NCI-H2227 (cell line): ENCODE data around the gene CTDP1.

Experiments
- DNase-seq: peaks from one replicate; lab custom pipeline; 2025; ENCODE audit not compliant: unreplicated experiment; lab: John Stamatoyannopoulos, UW

CTDP1 gene

DNA sequence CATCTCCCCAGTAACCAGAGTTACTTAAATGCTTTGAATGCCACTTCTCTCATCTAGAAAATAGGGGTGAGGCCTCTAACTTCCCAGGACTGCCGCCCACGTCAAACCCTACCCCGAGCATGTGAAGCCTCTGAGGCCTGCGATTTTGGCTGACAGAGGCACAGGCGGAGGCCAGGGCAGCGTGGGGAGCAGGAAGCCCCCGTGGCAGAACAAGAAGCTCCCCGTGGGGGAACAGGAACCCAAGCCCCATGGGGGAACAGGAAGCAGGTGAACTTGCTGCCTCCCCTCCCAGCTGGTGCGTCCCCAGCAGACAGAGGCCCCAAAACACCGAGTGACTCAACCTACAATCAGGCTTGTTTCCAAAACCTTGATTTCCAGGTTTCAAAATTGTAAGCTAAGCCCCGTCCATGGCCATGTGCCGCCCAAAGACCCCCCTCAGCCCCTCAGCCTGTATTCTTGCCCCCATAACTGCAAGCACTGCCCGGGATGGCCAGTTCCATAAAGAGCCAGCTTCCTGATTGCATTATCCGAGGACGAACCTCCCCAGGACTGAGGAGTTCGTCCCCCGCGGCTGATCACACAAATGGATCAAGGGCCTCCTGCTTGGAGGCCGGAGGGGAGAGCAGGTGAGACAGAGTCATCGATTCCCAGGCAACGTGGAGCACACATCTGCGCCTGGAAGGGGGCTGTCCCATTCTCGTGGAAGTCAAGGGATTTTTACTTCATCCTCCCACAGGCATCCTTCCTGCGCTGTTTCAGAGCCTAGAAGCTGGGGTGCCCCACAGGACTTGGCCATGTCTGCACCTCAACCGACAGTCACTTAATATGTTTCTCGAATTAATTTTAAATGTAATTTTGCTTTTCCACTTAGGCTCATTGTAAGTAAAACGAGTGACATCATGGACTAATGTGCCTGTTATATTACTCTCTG lies 36.3 kb upstream of the CTDP1 start:
- no peak for DNase-seq

DNA sequence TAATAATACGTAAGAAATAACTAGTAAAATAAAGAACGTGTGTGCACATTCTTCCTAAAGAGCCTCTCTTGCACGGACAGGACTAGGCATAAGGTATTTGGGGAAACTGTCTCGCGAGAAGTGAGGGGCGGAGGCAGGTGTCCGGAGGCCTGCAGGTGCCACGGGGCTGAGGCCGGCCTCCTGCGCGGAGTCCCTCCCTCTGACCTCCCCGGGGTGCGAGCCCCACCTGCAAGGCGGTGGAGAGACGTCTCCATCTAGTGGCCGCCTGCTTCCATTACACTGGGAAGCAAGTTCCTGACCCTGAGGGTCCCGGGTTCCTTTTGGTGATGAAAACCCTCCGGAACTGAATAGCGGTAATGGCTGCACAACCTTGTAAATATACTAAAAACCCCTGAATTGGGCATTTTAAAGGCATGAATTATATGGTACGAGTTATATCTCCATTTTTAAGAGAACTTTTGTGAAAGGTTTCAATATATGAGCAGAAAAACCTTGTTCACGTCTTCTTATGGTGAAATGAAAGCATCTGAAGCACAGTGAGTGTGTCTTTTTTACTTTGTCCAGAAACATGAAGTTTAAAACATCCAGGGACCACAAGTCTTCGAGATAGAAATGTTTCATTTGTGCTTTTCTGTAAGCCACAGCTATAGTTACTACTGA lies 35.5 kb upstream of the CTDP1 start:
- peak; percentile 61 for DNase-seq

DNA sequence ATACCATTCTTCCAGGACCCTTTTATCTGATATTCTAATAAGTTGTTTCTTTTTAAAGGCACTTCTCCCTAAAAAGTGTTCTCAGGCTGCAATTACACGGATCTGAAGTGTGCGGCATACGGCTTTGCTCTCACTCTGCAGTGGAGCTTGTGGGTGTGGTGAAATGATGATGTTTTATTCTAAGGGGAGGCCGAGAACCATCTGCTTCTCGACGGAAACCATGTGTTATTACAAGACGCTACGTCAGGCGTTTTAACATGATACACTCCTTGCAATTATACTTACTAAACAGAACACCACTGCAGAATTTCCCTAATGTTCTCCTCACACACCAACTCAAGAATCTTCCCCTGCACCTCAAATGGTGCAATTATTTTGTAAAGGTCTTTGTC lies 34.9 kb upstream of the CTDP1 start:
- no peak for DNase-seq

DNA sequence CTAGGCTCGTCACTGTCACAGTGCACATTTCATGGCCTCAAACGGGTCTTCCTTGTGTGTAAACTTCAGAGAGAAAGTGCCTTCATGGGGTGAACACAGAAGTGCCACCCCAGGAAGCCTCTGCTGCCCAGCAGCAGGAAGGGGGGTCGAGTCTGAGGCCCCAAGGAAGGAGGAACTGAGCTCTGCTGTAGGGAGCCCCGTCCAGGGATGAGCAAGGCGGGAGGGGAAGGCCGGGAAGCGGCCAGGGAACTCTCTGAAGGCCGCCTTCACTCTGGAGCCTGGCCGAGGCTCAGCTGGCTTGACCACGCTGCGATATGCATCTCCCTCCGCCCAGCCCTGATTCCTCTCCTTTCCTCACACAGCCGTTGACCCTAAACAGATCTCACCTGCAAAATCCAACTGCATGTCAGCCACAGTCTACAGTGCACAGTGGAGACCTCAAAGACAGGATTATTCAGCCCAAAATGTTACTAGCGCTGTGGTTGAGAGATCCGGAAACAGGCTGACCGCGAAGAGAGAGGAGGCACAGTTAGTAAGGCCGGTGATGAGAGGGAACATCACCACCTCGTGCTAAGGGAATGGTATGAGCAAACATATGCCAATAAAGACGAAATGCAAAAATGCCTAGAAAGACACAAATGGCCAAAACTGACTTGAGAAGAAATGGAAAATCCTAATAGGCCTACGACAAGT lies 34.2 kb upstream of the CTDP1 start:
- no peak for DNase-seq

DNA sequence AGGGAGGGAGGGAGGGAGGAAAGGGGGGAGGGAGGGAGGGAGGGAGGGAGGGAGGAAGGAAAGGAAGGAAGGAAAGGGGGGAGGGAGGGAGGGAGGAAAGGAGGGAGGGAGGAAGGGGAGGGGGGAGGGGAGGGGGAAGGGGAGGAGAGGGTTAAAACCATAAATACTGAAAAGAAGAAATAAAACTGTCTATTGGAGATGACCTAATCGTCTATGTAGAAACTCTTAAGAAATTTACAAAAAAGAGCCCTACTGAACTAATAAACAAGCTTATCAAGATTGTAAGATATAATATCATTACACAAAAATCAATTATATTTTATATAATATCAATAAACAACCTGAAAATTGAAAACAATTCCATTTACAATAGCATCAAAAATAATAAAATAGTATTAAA lies 32.3 kb upstream of the CTDP1 start:
- DNase-seq = no peak

DNA sequence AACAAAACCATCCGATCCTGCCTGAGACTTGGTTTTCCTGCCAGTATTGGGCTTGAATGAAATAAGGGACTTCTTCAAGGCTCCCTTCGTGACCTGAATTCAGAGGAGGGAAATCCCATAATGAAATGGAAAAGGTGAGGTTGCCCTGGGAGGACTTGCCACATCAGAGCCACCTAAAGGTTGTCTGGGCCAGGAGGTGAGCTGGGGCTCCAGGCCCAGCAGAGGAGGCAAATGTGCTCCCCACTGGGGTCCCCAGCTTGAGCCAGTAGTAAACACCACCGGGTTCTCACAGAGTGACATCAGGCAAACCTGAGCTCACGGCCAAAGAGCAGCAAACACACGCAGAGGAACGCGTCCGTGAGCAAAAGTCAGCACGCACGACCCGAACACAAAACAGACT lies 28.6 kb upstream of the CTDP1 start:
- DNase-seq = no peak

DNA sequence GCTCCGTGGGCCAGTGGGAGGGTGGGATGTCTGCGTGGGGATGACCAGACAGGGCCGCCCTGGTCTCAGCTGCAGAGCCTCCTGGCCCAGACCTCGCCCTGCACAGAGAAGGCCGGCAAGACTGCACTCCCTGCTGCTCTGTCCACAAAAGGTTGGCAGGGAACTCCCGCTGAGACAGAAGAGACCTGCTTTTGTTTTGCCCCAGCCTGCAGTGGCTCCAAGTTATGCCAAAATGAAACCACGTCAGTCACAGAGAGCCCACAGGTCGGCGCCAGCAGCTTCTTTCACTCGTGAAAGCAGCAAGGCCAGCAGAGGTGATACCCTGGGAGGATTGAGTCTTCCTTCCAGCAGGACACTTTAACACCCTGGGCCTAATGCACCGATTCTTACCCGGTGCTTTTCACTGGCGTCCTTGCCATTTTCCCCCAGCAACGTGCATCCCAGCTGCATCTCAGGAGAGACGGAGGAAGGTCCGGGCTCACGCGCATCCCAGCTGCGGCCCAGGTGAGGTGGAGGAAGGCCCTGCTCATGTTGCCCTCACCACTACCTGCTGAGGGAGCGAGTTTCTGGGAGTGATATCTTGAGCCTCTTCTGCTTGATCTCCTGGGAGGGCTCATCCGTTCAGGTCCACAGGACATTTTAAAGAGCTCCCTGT lies 22.1 kb upstream of the CTDP1 start:
- DNase-seq = no peak

DNA sequence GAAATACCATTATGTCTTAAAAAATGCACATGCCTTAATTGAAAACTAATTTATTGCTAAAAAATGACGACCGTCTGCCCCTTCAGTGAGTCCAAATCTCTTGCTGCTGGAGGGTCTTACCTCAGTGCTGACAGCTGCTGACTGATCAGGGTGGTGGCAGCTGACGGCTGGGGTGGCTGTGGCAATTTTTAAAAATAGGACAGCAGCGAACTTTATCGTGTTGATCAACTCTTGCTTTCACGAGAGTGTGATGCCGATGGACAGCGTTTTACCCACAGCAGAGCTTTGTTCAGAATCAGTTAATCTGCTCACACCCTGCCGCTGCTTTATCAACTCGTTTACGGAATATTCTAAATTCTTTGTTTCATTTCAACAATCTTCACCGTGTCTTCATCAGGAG lies 21.2 kb upstream of the CTDP1 start:
- DNase-seq = no peak

DNA sequence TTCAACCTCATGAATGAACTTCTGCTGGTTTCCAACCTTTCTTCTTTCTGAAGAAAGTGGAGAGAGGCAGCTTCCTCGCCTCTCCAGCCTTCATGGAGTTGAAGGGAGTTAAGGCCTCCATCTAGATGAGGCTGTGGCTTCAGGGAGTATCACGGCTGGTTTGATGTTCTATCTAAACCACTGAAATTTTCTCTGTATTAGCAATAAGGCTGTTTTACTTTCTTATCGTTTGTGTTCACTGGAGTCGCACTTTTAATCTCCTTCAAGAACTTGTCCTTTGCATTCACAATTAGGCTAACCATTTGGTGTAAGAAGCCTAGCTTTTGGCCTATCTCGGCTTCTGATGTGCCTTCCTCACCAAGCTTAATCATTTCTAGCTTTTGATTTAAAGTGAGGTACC lies 19.9 kb upstream of the CTDP1 start:
- DNase-seq = no peak

DNA sequence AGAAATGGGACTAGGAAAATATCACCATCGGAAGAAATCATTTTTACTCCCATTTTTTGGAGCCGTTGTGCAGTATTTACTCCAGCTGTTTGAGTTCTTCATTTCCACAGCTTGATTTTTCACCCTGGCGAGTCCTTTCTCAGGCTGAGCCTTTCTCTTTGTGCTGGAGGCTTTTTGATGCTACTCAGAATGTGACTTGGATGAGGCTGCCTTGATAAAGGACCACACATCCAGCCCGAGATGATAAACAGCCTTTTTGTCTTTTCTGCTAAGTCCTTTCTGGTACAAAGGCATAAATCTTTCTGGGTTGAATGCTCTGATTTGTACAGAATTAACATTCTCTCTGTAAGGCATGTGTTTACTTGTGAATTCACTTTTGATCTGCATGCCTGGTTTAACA lies 17.6 kb upstream of the CTDP1 start:
- DNase-seq = no peak

DNA sequence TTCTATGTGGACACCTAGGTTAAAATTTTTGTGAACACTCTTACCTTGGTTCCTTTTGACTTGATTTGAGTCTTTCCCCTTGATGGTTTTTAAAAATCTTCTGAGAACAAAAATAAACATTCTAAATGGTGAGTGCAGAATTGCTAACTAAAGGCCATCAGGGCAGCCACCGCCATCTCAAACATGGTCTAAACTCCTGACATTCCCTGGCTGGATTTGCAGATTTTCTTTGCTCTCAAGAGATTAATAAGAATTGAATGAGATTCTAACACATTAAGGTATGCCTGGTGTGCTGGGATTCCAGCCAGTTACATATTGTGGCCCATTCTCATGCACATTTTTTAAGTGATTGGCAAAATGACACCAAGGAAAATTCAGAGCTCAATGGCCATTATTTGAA lies 17.2 kb upstream of the CTDP1 start:
- DNase-seq = no peak

DNA sequence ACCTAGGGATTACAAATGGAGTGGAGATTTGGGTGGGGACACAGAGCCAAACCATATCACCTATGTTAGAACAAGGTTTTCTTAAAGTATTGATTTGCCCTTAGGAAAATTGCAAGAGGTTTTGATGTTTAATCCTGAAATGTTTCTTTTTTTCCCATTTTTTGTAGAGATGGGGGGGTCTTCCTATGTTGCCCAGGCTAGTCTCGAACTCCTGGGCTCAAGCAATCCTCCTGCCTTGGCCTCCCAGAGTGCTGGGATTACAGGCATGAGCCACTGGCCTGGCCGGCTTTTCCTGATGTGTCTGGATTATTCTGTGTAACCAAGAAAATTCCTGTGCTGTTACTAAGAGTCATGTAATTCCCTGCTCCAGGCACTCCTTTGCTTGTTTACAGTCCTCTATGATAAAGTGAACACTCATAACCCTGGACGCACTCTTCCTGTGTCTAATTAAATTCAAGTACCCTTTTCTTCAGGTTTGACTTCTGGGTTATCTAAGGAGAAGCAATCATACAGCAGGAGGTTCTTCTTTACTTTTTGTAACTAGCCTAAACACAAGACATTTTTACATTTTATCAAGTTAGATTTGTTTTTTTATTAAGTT lies 15.0 kb upstream of the CTDP1 start:
- DNase-seq = no peak

DNA sequence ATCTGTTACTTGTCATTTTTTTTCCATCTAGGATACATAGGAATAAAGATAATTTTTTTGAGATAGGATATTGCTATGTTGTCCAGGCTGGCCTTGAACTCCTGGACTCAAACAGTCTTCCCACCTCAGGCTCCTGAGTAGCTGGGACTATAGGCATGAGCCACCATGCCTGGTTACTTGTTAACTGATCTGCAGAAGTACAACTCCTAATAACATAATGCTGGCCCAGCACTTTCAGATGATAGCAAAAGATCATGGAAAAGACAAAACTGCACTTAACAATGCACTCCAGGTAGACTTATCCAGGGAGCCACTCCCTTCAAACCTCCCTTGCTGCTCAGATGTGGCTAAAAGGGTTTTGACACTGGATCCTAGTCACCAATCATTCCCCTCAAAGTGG lies 11.4 kb upstream of the CTDP1 start:
- no peak for DNase-seq

DNA sequence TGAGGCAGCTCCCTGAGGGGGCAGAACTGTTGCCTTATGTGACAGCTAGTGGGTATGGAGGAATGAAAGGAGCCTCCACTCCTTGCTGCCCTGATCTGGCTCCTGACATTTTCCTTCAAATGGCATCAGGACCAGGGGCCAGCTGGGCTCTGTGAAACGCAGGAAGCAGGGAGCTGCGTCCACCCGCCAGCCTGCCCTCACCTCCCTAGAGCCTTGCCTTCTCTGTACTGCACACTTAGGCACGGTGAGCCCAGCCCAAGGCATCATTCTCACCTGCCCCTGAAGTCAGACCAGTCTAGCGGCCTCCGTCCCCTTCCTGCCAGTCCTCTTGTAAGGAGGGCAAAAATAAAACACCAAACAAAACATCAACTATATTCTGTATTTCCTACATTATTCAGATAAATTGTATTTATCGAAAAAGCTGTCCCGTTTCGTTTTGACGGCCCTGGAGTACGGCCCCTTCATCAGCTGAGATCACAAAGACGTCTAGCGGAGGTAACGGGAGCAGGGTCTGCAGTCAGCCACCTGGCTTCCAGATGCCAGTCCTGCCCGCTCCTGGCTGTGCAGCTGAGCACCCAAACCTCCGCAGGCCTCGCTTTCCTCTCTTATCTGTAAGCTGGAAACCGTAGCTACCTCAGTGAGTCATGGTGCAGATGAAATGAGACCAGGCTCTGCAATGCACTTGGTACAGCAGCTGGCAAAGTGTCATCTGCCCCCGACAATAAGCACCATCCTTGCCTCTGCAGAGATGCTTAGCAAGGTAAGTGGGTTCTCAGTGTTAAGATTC lies 6.9 kb upstream of the CTDP1 start:
- no peak for DNase-seq

DNA sequence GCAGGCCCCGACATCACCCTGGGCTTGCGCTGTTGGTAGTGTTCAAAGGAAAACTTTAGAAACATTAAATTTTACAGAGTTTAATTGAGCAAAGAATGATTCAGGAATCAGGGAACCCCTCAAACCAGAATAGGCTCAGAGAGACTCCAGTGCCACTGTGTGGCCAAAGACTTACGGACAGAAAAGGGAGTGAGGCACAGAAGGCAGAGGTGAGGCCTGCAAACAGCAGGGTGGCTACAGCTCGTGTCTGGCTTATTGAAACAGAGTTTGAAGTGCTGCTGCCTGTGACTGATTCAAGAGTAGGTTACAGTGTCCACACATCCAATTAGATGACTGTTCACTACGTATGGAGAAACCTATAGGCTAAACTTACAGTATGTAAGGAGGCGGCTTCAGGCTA lies 2.4 kb upstream of the CTDP1 start:
- DNase-seq = no peak

DNA sequence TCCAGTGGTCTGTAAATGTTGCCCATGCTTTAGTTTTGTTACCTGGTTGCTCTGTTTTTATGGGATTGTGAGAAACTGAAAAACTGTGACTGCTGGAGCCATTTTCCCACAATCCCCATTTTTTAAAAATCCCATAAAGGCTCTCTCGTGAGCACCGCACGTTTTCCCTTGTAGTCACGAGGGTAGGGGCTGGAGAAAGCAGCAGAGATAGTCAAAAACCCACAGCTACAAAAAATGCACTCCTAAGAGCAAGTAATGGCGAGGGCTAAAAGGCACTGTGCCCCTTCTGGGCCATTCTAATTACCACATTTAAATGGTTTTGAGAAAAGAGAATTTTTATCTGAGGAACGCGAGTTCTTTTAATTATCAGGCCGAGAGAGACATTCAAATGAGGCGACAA lies 1.8 kb upstream of the CTDP1 start:
- DNase-seq = no peak

DNA sequence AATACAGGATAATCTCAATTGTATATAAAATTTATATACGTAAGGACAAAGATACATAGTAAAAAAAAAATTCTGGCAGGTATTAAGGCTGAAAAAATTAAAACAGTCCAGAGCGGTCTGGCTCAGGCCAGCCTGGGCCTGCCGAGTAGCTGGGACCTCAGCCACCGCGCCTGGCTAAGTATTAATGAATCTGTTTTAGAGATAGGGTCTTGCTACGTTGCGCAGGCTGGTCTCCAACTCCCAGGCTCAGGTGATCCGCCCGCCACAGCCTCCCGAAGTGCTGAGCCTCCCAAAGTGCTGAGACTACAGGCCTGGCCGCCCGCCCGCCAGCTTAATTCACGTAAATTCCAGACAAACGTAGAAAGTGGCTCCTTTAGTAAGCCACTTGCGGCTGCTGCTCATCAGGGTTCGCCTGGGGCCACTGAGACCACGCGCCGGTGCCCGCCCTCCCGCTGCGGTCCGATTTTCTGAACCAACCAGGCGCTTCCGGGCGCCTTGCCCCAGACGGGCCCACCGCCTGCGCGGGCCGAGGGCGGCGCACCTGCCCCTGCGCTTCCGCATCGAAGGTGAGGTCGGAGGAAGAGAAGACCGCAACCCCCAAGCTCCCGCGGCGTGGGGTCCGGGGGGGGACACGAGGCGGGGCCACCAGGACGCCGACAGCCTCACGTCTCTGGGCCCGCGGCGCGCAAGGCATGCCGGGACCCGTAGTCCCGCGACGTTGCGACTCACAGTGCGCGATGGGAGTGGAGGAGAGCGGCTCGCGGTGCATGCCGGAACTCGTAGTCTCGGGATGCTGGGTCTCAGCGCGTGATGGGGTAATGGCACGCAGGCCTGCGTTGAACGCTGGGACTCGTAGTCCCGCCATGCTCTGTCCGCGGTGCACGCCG lies 695 bp upstream of the CTDP1 start:
- peak; percentile 99 for DNase-seq

DNA sequence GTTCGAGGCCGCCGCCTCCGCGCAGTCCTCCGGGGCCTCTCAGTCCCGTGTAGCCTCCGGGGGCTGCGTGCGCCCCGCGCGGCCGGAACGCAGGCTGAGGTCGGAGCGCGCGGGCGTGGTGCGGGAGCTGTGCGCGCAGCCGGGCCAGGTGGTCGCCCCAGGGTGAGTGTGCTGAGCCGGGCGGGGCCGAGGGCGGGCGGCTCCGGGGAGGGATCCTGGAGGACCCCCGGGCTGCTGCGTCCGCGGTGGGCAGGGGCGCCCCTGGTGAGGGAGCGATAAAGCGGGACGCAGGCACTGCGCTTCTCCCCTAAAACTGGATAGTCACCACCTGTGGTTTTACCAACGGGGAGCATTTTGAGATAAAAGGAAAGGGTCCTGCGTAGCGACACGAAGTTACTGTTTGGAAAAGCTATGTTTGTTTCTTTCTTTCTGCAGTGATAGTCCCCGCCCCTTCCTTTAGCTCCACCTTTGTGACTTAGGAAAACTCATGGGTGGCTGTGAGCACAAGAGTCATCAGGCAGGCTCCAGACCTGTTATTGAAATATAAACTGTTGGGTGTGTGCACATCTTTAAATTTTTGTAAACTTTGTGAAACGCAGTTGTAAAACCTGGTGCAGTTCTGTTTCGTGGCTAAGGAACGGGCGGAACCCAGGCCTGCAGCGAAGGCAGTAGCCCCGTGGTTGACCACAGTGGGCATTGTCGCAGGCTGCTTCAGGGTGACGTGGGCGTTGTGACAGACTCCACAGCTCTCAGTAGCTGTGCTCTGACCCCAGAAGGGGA lies 687 bp downstream of the CTDP1 start:
- peak; percentile 49 for DNase-seq
